Hypothalamus (tissue), 51 donors: ENCODE measurements around the gene TAS2R41.

ENCODE experiments used
- DNase-seq, 51 donors: peaks; one replicate each; lab custom pipeline; 2025; lab: John Stamatoyannopoulos, UW

Gene TAS2R41

GRCh38 chr7:143492799-143493739 is 15.4 kb downstream of the TAS2R41 start:
- DNase-seq = no peak

GRCh38 chr7:143493751-143494150 is 16.1 kb downstream of the TAS2R41 start:
- no peak for DNase-seq

- no peak for DNase-seq
Observed at GRCh38 chr7:143494622-143495021, 16.9 kb downstream of the TAS2R41 start.

GRCh38 chr7:143495851-143496250 is 18.2 kb downstream of the TAS2R41 start:
- no peak for DNase-seq

GRCh38 chr7:143496263-143496662 is 18.6 kb downstream of the TAS2R41 start:
- no peak for DNase-seq

GRCh38 chr7:143497008-143497795 is 19.5 kb downstream of the TAS2R41 start:
- DNase-seq = no peak

GRCh38 chr7:143499246-143499645 is 21.6 kb downstream of the TAS2R41 start:
- DNase-seq = no peak

- no peak for DNase-seq
Observed at GRCh38 chr7:143499743-143500348, 22.2 kb downstream of the TAS2R41 start.

- DNase-seq = no peak
Observed at GRCh38 chr7:143503261-143503660, 25.6 kb downstream of the TAS2R41 start.

- DNase-seq = no peak
Observed at GRCh38 chr7:143504215-143504936, 26.7 kb downstream of the TAS2R41 start.

- no peak for DNase-seq
Observed at GRCh38 chr7:143504937-143505297, 27.2 kb downstream of the TAS2R41 start.

GRCh38 chr7:143505838-143506237 is 28.2 kb downstream of the TAS2R41 start:
- DNase-seq = no peak

- DNase-seq = peak in 2 of 51 donors; percentile 14 to 19
Observed at GRCh38 chr7:143507094-143507518, 29.4 kb downstream of the TAS2R41 start.

GRCh38 chr7:143507534-143508055 is 29.9 kb downstream of the TAS2R41 start:
- no peak for DNase-seq

- DNase-seq = no peak
Observed at GRCh38 chr7:143510854-143511592, 33.4 kb downstream of the TAS2R41 start.

- DNase-seq = no peak
Observed at GRCh38 chr7:143511593-143512047, 33.9 kb downstream of the TAS2R41 start.

- no peak for DNase-seq
Observed at GRCh38 chr7:143512488-143513340, 35.0 kb downstream of the TAS2R41 start.

GRCh38 chr7:143514487-143514886 is 36.8 kb downstream of the TAS2R41 start:
- DNase-seq = no peak
